Measurements from ENCODE around the gene MBOAT7.

The MBOAT7 gene

DNA sequence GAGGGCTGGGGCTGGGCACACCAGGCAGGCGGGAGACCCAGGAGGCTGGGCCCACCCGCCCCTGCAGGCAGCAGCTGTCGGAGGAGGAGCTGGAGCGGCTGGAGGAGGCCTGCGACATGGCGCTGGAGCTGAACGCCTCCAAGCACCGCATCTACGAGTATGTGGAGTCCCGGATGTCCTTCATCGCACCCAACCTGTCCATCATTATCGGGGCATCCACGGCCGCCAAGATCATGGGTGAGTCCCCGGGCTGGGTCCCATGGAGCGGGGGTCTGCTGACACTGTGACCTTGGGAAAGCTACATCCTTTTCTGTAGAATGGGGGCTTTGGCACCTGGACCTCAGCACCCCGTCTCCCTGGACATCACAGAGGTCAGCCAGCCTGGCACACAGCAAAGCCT lies 65.7 kb downstream of the MBOAT7 start:
- H3K27me3 Mint-ChIP-seq = no peaks in the 10 kb centered on the region
- ATAC-seq (replicated peaks) = no peak
- H3K36me3 Mint-ChIP-seq = peaks cover 54 to 67% of the 10 kb centered on the region in 2 donors
- H3K4me3 Mint-ChIP-seq = no peak overlapping the region
- H3K4me1 Mint-ChIP-seq = peaks cover 0 to 6% of the 10 kb centered on the region in 2 donors
- DNase-seq = no peak
- no peak overlapping the region for H3K27ac Mint-ChIP-seq
- no peaks in the 10 kb centered on the region for H3K9me3 Mint-ChIP-seq
